HepG2 (cell line): Measurements from ENCODE around the gene FEV. TPM values are rescaled to one million over a fixed set of nuclear protein-coding genes. Genes with fewer than 3 reads are reported as not detected.
A peak's percentile ranks its signal among the peaks of the same experiment; 100 is the strongest.

Experiments used
- ARNT2 ChIP-seq: sonication (generic); formaldehyde crosslinking; IDR thresholded peaks from 2 replicates; pipeline ENCODE4 v1.8.0; 2022; ENCODE audit warnings: mild to moderate bottlenecking, low read depth, missing genetic modification reagents, moderate library complexity
- BCL3 ChIP-seq: sonication (generic); formaldehyde crosslinking; IDR thresholded peaks from 2 replicates; pipeline ENCODE4 v1.5.1; 2020; ENCODE audit warnings: mild to moderate bottlenecking, missing genetic modification reagents, moderate library complexity
- CBX5 ChIP-seq: sonication (generic); formaldehyde crosslinking; IDR thresholded peaks from 2 replicates; pipeline ENCODE4 v1.4.0; 2020; ENCODE audit warnings: missing genetic modification reagents, borderline replicate concordance
- CENPBD1 ChIP-seq: sonication (generic); formaldehyde crosslinking; IDR thresholded peaks from 2 replicates; pipeline ENCODE4 v1.8.0; 2022; ENCODE audit warnings: missing genetic modification reagents, low read depth, mild to moderate bottlenecking, borderline replicate concordance
- GABPB1 ChIP-seq: IDR thresholded peaks from 2 replicates; pipeline ENCODE4 v1.6.1; 2016; ENCODE audit warnings: mild to moderate bottlenecking, missing genetic modification reagents, moderate library complexity, missing compliant biosample characterization
- GMEB1 ChIP-seq: sonication (generic); formaldehyde crosslinking; IDR thresholded peaks from 2 replicates; pipeline ENCODE4 v1.5.1; 2020; ENCODE audit warnings: missing genetic modification reagents, mild to moderate bottlenecking, borderline replicate concordance
- GTF2F1 ChIP-seq: fragments of 150-350 bp; IDR thresholded peaks from 2 replicates; pipeline ENCODE4 v1.6.1; 2014; ENCODE audit warnings: low read length
- HNF4G ChIP-seq, 2 experiments: sonication (generic) in 1 of 2; formaldehyde crosslinking in 1 of 2; IDR thresholded peaks; 2 replicates each; pipeline versions ENCODE4 v1.4.0 to v1.6.1; 2011 to 2020; ENCODE audit warnings: borderline replicate concordance in 2 of 2, low read depth in 2 of 2, mild to moderate bottlenecking in 2 of 2, low read length in 1 of 2, missing genetic modification reagents in 1 of 2, moderate library complexity in 1 of 2
- KDM1A ChIP-seq: IDR thresholded peaks from 2 replicates; pipeline ENCODE4 v1.6.1; 2016; ENCODE audit warnings: missing compliant biosample characterization
- KMT2B ChIP-seq: IDR thresholded peaks from 2 replicates; pipeline ENCODE4 v1.6.1; 2016; ENCODE audit warnings: missing genetic modification reagents, missing compliant biosample characterization
- MEIS1 ChIP-seq: sonication (generic); formaldehyde crosslinking; IDR thresholded peaks from 2 replicates; pipeline ENCODE4 v1.9.0; 2021; ENCODE audit warnings: mild to moderate bottlenecking, missing genetic modification reagents, moderate library complexity, borderline replicate concordance
- MXI1 ChIP-seq: IDR thresholded peaks from 3 replicates; pipeline ENCODE4 v1.6.1; 2012; ENCODE audit warnings: low read depth, low read length, inconsistent platforms, borderline replicate concordance
- SOX13 ChIP-seq, 3 experiments: fragments of 450-650 bp in 1 of 3; sonication (generic) in 1 of 3; formaldehyde crosslinking in 1 of 3; IDR thresholded peaks in 2 of 3; conservative IDR thresholded peaks in 1 of 3; 2 replicates each; pipeline versions ENCODE4 v1.5.0 to v1.6.1; 2016 to 2020; ENCODE audit warnings: antibody characterized with exemption in 1 of 3, mild to moderate bottlenecking in 1 of 3, missing compliant biosample characterization in 1 of 3, missing genetic modification reagents in 1 of 3, moderate library complexity in 1 of 3
- SOX6 ChIP-seq, 2 experiments: fragments of 450-650 bp in 1 of 2; sonication (generic) in 1 of 2; formaldehyde crosslinking in 1 of 2; IDR thresholded peaks; 2 replicates each; pipeline versions ENCODE4 v1.4.0 to v1.6.1; 2017 to 2020; ENCODE audit warnings: antibody characterized with exemption in 1 of 2, mild to moderate bottlenecking in 1 of 2, missing genetic modification reagents in 1 of 2
- ZNF17 ChIP-seq: sonication (generic); formaldehyde crosslinking; IDR thresholded peaks from 2 replicates; pipeline ENCODE4 v1.5.0; 2020; ENCODE audit warnings: mild to moderate bottlenecking, missing genetic modification reagents
- ZNF431 ChIP-seq: sonication (generic); formaldehyde crosslinking; IDR thresholded peaks from 2 replicates; pipeline ENCODE4 v1.9.0; 2022; ENCODE audit warnings: missing genetic modification reagents, low read depth, mild to moderate bottlenecking, borderline replicate concordance
- ZNF510 ChIP-seq: sonication (generic); formaldehyde crosslinking; IDR thresholded peaks from 2 replicates; pipeline ENCODE4 v1.4.0; 2020; ENCODE audit warnings: low read depth, mild to moderate bottlenecking, missing genetic modification reagents
- polyA plus RNA-seq, 8 experiments: library from polyadenylated mRNA; depleted of rRNA in 3 of 8; stranded (reverse) in 7 of 8; unstranded in 1 of 8; fragments of >200 nt; fragmentation: Illumina TruSeq in 4 of 8; extraction: Trizol in 4 of 8; gene quantifications; 2 replicates each; pipeline versions ENCODE4 v1.2.1 to v1.2.3, GENCODE V29; 2011 to 2016; ENCODE audit warnings: low read depth in 4 of 8, missing spikeins in 1 of 8, mixed read lengths in 1 of 8; ENCODE audit not compliant: insufficient read depth in 1 of 8
- total RNA-seq, 5 experiments: library from RNA; depleted of rRNA; stranded (reverse); fragments of >200 nt; fragmentation: Illumina TruSeq; extraction: Trizol; gene quantifications; 2 replicates each; pipeline ENCODE4 v1.2.3, GENCODE V29; 2016; ENCODE audit warnings: low read depth in 1 of 5
- TF ChIP-seq, protein P1 (sequence below): sonication (generic); formaldehyde crosslinking; IDR thresholded peaks from 2 replicates; pipeline ENCODE4 v1.4.0; 2020; ENCODE audit warnings: missing genetic modification reagents
- TF ChIP-seq, protein P2 (sequence below): sonication (generic); formaldehyde crosslinking; IDR thresholded peaks from 2 replicates; pipeline ENCODE4 v1.8.1; 2023; ENCODE audit warnings: mild to moderate bottlenecking, moderate library complexity, missing genetic modification reagents

The FEV gene
- total and polyA plus RNA-seq, 2 of the 13 experiments (the other 11 are each of a cell fraction or from before 2014, with no cell fraction given): not detected

DNA sequence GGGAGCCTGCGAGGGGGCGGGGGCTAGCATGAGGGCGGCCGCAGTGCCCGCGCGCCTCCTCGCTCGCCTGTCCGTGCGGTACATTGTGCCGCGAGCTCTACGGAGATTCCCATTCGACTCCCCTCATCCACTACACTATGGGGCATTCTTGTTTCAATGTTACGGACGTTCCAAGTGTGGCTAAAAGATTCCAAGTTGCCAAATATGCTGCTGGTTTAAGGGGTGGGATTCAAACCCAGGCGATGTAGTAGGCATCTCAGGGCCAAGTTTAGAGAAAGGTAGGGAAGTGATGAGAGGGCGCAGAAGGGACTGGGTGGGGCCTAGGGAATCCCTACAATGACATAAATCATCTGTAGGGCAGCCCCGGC is 18.3 kb upstream of the FEV start (continued):
- TF ChIP-seq GMEB1 (CRISPR knock-in tag) (0 out of 2 replicates have a peak, but pooled peaks have one; percentile 7), BCL3 (CRISPR knock-in tag) (0 out of 2 replicates have a peak, but pooled peaks have one; percentile 53), GABPB1 (no peak), KDM1A (0 out of 2 replicates have a peak, but pooled peaks have one; percentile 3), MXI1 (0 out of 3 replicates have a peak, but pooled peaks have one; percentile 25), ZNF17 (CRISPR knock-in tag) (no peak), ARNT2 (no peak), ZNF431 (no peak), HNF4G (IDR thresholded peaks at IDR 0.05; ENCODE audit: borderline replicate concordance, low read depth, low read length) (no peak), HNF4G (CRISPR knock-in tag; IDR thresholded peaks at IDR 0.05; ENCODE audit: borderline replicate concordance, low read depth) (no peak), MEIS1 (CRISPR knock-in tag) (no peak), CBX5 (CRISPR knock-in tag) (0 out of 2 replicates have a peak, but pooled peaks have one; percentile 35), GTF2F1 (no peak), SOX6 (IDR thresholded peaks at IDR 0.05) (no peak), SOX6 (CRISPR knock-in tag; IDR thresholded peaks at IDR 0.05) (no peak), ZNF510 (CRISPR knock-in tag) (no peak), CENPBD1 (CRISPR knock-in tag) (no peak), KMT2B (CRISPR knock-in tag) (no peak), SOX13 (IDR thresholded peaks at IDR 0.05) (no peak), SOX13 (CRISPR knock-in tag; conservative IDR thresholded peaks at IDR 0.05 in 1 of 2, IDR thresholded peaks at IDR 0.05 in 1 of 2) (no peak)
- TF ChIP-seq, protein P1, sequence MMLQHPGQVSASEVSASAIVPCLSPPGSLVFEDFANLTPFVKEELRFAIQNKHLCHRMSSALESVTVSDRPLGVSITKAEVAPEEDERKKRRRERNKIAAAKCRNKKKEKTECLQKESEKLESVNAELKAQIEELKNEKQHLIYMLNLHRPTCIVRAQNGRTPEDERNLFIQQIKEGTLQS (CRISPR knock-in tag): no peak
- TF ChIP-seq, protein P2, sequence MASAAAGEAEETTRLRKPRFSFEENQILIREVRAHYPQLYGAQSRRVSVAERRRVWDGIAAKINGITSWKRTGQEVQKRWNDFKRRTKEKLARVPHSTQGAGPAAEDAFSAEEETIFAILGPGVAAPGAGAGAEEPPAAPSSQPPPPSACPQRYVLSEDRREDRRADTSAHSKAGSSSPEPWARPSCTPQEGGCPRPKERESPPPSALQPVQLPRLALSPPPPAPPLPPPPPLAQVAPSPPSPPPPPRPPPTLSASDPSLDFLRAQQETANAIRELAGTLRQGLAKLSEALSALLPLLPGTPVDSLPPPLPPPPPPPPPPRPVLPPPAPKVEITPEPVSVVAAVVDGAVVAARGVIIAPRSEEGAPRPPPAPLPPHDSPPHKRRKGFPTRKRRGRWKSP: 0 out of 2 replicates have a peak, but pooled peaks have one; percentile 34
